Thymus (tissue), 11 donors: ENCODE results near the gene ICAM2. TPM values are rescaled to one million over a fixed set of nuclear protein-coding genes. Genes with fewer than 3 reads are reported as not detected.
A peak's percentile ranks its signal among the peaks of the same experiment; 100 is the strongest.

Experiments used
- DNase-seq, 9 donors: peaks; one replicate each; pipeline ENCODE4 v3.0.0-alpha.2; 2013; ENCODE audit warnings: low spot score in 9 of 9, low read depth in 6 of 9, missing footprints in 1 of 9
- H3K27ac ChIP-seq, 2 donors: one replicate each; pipeline ENCODE4 v1.5.1; 2013; ENCODE audit warnings: control low read depth in 1 of 2, low read depth in 1 of 2, low read length in 1 of 2, mild to moderate bottlenecking in 1 of 2, moderate library complexity in 1 of 2
- H3K27me3 ChIP-seq, 2 donors: one replicate each; pipeline ENCODE4 v1.5.1; 2013; ENCODE audit warnings: low read length in 1 of 2; ENCODE audit not compliant: control insufficient read depth in 2 of 2, insufficient read depth in 1 of 2
- H3K36me3 ChIP-seq, 2 donors: one replicate each; pipeline ENCODE4 v1.5.1; 2013; ENCODE audit warnings: low read length in 1 of 2, mild to moderate bottlenecking in 1 of 2, moderate library complexity in 1 of 2; ENCODE audit not compliant: control insufficient read depth in 2 of 2, insufficient read depth in 2 of 2
- H3K4me1 ChIP-seq, 2 donors: one replicate each; pipeline ENCODE4 v1.5.1; 2013; ENCODE audit warnings: low read length in 2 of 2; ENCODE audit not compliant: control insufficient read depth in 2 of 2, insufficient read depth in 2 of 2
- H3K4me3 ChIP-seq, 2 donors: one replicate each; pipeline ENCODE4 v1.5.1; 2013; ENCODE audit warnings: low read length in 2 of 2, control low read depth in 1 of 2, mild to moderate bottlenecking in 1 of 2
- H3K9me3 ChIP-seq, 2 donors: one replicate each; pipeline ENCODE4 v1.5.1; 2013; ENCODE audit warnings: low read length in 1 of 2, mild to moderate bottlenecking in 1 of 2; ENCODE audit not compliant: control insufficient read depth in 2 of 2, insufficient read depth in 1 of 2
- WGBS: extraction: QIAGEN DNeasy Blood & Tissue Kit; methylation state at CpG from one replicate; pipeline ENCODE4 v1.1.7; 2013; 5-methylcytosine and 5-hydroxymethylcytosine counted together
- polyA plus RNA-seq: library from polyadenylated mRNA; stranded (reverse); fragments of 200-250 nt; gene quantifications from one replicate; pipeline ENCODE4 v1.2.3, GENCODE V29; 2013
- total RNA-seq: library from RNA; stranded (reverse); fragments of 120-200 nt; gene quantifications from one replicate; pipeline ENCODE4 v1.2.4, GENCODE V29; 2013
- donor health status: healthy.

ICAM2 gene
- total and polyA plus RNA-seq, 2 donors, result 38.6 to 53.9 TPM

GRCh38 chr17:64002658-64003525 lies 17.5 kb downstream of the ICAM2 start:
- DNase-seq, result no peak
- peaks cover 37 to 39% of the 10 kb centered on the region in 2 donors for H3K36me3 ChIP-seq
- no peak overlapping the region for H3K27ac ChIP-seq
- H3K27me3 ChIP-seq, result peaks cover 0 to 17% of the 10 kb centered on the region in 2 donors
- H3K4me3 ChIP-seq, result no peak overlapping the region
- no peaks in the 10 kb centered on the region for H3K9me3 ChIP-seq
- peaks cover 10 to 20% of the 10 kb centered on the region in 2 donors for H3K4me1 ChIP-seq
- 98% methylated on average over 22 of the region's 22 CpGs for WGBS

DNA sequence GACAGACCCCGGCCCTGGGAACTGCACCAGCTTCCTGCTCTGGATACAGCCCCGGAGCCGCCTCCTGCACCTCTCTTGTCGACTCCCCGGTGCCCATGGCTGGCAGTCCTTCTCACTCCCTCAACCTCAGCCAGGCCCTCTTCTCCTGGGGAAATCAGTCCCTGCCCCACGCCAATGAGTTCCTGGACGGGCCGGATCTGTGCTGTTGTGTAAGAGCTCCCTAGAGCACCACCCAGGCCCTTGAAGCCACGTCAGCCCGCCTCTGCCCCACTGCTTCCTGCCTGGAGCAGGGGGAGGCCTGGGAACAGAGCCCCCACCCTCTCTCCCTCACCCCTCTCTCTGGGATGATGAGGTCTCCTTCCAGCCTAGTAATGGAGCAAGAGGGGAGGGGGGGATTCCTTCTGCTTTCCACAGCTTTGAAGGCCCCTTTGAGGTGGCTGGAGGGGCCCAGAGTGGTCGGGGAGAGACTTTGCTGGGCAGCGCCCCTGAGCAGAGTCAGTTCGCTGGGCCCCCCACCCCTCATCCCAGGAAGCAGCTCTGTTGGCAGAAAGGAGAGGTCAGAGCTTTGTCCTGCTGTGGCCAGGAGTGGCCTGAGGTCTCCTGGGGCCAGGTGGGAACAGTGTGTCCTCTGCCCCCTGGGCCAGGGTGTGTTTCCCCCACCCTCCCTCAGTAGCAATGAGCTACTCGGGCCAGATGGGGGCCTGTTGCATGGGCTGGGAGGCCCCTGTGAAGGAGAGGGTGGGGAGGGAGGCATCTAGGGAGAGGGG lies 18.5 kb downstream of the ICAM2 start:
- Histone ChIP-seq H3K9me3 (no peaks in the 10 kb centered on the region), H3K4me3 (no peak overlapping the region), H3K36me3 (peaks cover 32 to 39% of the 10 kb centered on the region in 2 donors), H3K4me1 (peaks cover 12 to 23% of the 10 kb centered on the region in 2 donors), H3K27ac (no peak overlapping the region), H3K27me3 (peaks cover 0 to 26% of the 10 kb centered on the region in 2 donors)
- WGBS, result 95% methylated on average over 14 of the region's 14 CpGs
- DNase-seq, result no peak

DNA sequence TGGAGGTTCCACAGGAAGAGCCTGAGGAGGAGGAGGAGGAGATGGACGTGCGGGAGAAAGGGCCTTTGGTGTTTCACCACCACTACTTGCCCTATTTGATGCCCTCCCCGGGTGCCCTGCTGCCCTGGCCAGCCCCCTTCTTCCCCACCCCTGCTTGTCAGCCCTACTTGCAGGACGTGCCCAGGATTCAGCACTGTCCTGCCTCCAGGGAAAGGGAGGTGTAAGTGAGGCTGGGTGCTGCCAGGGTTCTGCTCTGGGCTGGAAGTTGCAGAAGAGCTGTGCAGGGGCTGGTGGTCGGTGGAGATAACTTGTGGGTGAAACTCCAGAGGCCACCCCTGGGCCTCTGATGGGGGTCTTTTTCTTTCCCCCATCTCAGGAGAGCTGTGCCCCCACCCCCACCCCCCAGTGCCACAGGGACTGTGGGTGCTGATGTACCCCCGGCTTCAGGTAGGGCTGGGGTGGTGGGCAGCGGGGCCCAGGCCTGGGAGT lies 19.3 kb downstream of the ICAM2 start:
- H3K36me3 ChIP-seq, result peaks cover 32 to 35% of the 10 kb centered on the region in 2 donors
- H3K27me3 ChIP-seq, result peaks cover 0 to 28% of the 10 kb centered on the region in 2 donors
- no peaks in the 10 kb centered on the region for H3K9me3 ChIP-seq
- H3K4me1 ChIP-seq, result peaks cover 12 to 23% of the 10 kb centered on the region in 2 donors
- 92% methylated on average over 7 of the region's 7 CpGs for WGBS
- no peak overlapping the region for H3K4me3 ChIP-seq
- DNase-seq, result no peak
- no peak overlapping the region for H3K27ac ChIP-seq

DNA sequence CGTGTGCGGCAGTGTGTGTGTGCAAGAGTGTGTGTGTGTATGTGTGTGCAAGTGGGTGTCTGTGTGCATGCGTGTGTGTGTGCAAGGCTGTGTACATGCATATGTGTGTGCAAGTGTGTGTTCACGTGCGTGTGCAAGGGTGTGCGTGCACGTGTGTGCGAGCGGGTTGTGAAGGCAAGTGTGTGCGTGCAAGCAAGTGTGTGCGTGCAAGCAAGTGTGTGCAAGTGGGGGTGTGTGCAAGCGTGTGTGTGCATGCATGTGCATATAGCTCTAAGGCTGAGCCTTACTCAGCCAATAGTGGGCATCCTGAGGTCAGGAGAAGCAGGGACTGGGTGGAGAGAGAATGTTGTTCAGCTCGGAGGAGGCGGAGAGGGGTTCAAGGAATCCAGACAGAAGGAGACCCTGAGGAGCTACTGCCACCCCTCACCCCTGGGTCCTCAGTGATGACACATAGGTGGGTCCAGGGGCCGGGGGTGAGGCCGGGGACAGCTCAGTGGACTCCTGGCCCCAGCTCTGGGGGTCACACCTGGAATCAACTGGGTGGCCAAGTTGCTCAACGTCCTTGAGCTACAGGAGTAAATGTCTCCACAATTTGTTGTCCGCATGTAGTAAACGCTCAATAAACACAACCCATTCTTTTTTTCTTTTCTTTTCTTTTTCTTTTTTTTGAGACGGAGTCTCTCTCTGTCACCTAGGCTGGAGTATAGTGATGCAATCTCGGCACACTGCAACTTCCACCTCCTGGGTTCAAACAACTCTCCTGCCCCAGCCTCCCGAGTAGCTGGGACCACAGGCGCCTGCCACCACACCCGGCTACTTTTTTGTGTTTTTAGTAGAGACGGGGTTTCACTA lies 20.5 kb downstream of the ICAM2 start:
- H3K27ac ChIP-seq, result no peak overlapping the region
- no peaks in the 10 kb centered on the region for H3K9me3 ChIP-seq
- H3K4me3 ChIP-seq, result no peak overlapping the region
- no peak for DNase-seq
- peaks cover 0 to 28% of the 10 kb centered on the region in 2 donors for H3K27me3 ChIP-seq
- H3K4me1 ChIP-seq, result peaks cover 12 to 23% of the 10 kb centered on the region in 2 donors
- 95% methylated on average over 25 of the region's 25 CpGs for WGBS
- H3K36me3 ChIP-seq, result peaks cover 23 to 26% of the 10 kb centered on the region in 2 donors

- Histone ChIP-seq H3K9me3 (no peaks in the 10 kb centered on the region), H3K4me1 (peaks cover 12 to 23% of the 10 kb centered on the region in 2 donors), H3K4me3 (peak overlapping the region; percentile 56 to 62), H3K27me3 (peaks cover 0 to 28% of the 10 kb centered on the region in 2 donors), H3K27ac (no peak overlapping the region), H3K36me3 (peaks cover 15 to 18% of the 10 kb centered on the region in 2 donors)
- 17% methylated on average over 33 of the region's 33 CpGs for WGBS
- peak in 2 of 9 donors; percentile 21 to 30 for DNase-seq
These were observed 21.4 kb downstream of the ICAM2 start for GRCh38 chr17:63998721-63999679.

GRCh38 chr17:63998050-63998720 lies 22.2 kb downstream of the ICAM2 start, which contains the start of gene PRR29:
Gene PRR29 (plus strand): TSS chr17:63998351. CDS start chr17:63998365, 14 bp downstream.
- 2% methylated on average over 43 of the region's 43 CpGs for WGBS
- peaks cover 12 to 23% of the 10 kb centered on the region in 2 donors for H3K4me1 ChIP-seq
- DNase-seq, result peak in 8 of 9 donors; percentile 58 to 84 (median 67)

DNA sequence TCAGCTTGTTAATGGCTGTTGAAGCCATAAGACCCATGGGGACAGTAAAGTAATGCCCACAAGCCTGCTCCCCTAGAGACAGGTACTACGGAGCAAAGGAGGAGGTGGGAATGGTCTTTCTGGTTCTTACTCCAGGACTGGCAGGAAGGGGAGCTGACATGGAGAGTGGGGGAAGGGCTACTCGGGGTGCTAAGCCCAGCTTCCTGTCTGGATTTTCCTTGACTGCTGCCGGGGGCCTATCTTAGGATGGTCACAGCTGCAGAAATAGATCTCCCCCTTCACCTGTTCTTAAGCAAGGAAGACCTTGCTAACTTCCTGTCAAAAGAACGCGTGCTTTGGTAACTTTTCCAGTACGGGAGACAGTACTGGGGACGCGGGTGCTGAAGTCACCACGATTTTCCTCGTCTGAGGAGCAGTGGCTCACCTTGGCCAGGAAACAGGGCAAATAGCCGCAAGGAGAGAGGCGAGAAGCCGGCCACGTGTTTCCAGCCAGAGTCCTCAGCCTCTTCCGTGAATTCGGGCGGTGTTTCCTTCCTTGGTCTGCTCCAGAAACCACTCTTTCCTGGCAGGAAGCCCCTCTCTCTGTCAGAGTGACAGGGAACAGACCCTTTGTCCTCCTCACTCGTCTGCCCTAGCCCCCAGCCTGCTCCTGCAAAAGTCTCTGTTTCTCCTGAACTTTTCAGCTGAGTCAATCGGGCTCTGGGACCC lies 22.9 kb downstream of the ICAM2 start:
- peaks cover 12 to 23% of the 10 kb centered on the region in 2 donors for H3K4me1 ChIP-seq

More at GRCh38 chr17:63998050-63998720, 22.2 kb downstream of the ICAM2 start, which contains the start of gene PRR29:
- Histone ChIP-seq H3K27ac (no peak within 1 kb of the TSS), H3K27me3 (peaks cover 0 to 28% of the 10 kb centered on the region in 2 donors), H3K36me3 (peaks cover 9 to 10% of the 10 kb centered on the region in 2 donors), H3K9me3 (no peaks in the 10 kb centered on the region), H3K4me3 (peak within 1 kb of the TSS; percentile 56 to 62)

More for the DNA sequence above, 22.9 kb downstream of the ICAM2 start:
- Histone ChIP-seq H3K27me3 (peaks cover 0 to 32% of the 10 kb centered on the region in 2 donors), H3K4me3 (peak overlapping the region in 1 of 2 donors; percentile 62), H3K36me3 (peaks cover 3 to 4% of the 10 kb centered on the region in 2 donors), H3K27ac (no peak overlapping the region), H3K9me3 (no peaks in the 10 kb centered on the region)
- DNase-seq, result no peak
- WGBS, result 38% methylated on average over 19 of the region's 19 CpGs
